Measurements from ENCODE around the gene SUFU.

The SUFU gene

DNA sequence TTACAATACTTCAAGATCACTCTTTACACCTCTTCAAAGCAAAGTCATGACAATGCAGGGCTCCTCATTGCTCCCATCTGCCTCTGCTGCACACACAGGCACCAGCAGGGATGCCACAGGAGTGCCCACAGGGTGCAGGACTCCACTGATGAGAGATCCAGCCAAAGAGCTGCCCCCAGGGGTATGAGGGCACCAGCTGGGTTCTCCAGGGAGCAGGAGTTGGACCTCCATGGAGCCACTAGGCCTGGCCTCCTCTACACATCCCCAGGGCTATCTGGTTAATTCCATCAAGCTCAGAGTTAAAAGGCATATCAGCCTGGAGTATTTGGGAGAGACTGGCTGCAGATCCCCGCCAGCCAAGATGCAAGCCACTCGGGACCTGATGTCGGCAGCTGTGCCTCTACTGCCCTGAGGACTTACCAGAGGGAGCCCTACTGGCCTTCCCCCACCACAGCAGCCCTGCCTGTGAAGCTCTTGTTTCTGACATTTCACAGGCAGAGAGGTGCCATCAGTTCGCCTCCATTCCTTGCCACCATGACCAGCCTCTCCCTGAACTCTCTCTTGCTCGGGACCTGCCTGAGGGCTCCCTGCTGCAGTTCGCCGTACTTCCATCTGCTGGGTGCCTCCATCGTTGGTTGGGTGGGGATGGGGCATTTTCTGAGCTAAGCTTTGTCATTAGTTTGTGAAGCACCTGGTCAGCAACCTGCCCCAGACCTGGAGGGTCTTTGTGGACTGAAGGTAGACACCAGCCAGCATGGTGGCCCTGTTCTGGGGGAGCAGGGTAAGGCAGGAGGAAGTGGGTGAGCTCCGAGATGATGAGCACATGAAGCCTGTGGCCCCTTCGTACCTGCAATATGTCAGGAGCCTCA is 128.0 kb downstream of the SUFU start:
- no peak overlapping the region for H3K9ac ChIP-seq (ENCODE audit: low read depth, low read length)
- no peak for DNase-seq

GRCh38 chr10:102632394-102633111 is 128.8 kb downstream of the SUFU start:
- no peaks in the 10 kb centered on the region for H3K79me2 ChIP-seq (ENCODE audit: insufficient read depth, low read length)
- H3K36me3 ChIP-seq (ENCODE audit: insufficient read depth, low read length), result no peaks in the 10 kb centered on the region
- ATAC-seq (ENCODE audit: insufficient read depth, low read depth) (no peak), DNase-seq (no peak)
- H3K9me3 ChIP-seq (ENCODE audit: insufficient read depth, low read length, severe bottlenecking), result no peaks in the 10 kb centered on the region
- H2AFZ ChIP-seq (ENCODE audit: low read depth, low read length), result no peak overlapping the region
- H3K4me1 ChIP-seq (ENCODE audit: insufficient read depth, low read length), result peaks cover 6% of the 10 kb centered on the region; the same call in 1 of the 2 replicates
- TF ChIP-seq EZH2 (IDR thresholded peaks at IDR 0.05; ENCODE audit: borderline replicate concordance, low read depth, low read length, severe bottlenecking), result no peak
- TF ChIP-seq, protein P1, sequence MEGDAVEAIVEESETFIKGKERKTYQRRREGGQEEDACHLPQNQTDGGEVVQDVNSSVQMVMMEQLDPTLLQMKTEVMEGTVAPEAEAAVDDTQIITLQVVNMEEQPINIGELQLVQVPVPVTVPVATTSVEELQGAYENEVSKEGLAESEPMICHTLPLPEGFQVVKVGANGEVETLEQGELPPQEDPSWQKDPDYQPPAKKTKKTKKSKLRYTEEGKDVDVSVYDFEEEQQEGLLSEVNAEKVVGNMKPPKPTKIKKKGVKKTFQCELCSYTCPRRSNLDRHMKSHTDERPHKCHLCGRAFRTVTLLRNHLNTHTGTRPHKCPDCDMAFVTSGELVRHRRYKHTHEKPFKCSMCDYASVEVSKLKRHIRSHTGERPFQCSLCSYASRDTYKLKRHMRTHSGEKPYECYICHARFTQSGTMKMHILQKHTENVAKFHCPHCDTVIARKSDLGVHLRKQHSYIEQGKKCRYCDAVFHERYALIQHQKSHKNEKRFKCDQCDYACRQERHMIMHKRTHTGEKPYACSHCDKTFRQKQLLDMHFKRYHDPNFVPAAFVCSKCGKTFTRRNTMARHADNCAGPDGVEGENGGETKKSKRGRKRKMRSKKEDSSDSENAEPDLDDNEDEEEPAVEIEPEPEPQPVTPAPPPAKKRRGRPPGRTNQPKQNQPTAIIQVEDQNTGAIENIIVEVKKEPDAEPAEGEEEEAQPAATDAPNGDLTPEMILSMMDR (IDR thresholded peaks at IDR 0.05; ENCODE audit: borderline replicate concordance, extremely low read depth, low read length, poor library complexity, severe bottlenecking), result no peak
- no peak overlapping the region for H3K9ac ChIP-seq (ENCODE audit: low read depth, low read length)
- no peak overlapping the region for H3K4me3 ChIP-seq (ENCODE audit: low read depth in 1 of 2, low read length in 2 of 2)
- no peaks in the 10 kb centered on the region for H4K20me1 ChIP-seq (ENCODE audit: insufficient read depth, low read length)
- no peaks in the 10 kb centered on the region for H3K27me3 ChIP-seq (ENCODE audit: insufficient read depth, low read length, poor library complexity)
- H3K27ac ChIP-seq (ENCODE audit: low read length), result no peak overlapping the region
- H3K4me2 ChIP-seq (ENCODE audit: insufficient read depth, low read length), result no peak overlapping the region

More for the DNA sequence above, 128.0 kb downstream of the SUFU start:
- TF ChIP-seq, protein P1 (IDR thresholded peaks at IDR 0.05; ENCODE audit: borderline replicate concordance, extremely low read depth, low read length, poor library complexity, severe bottlenecking), result no peak
- no peak for TF ChIP-seq EZH2 (IDR thresholded peaks at IDR 0.05; ENCODE audit: borderline replicate concordance, low read depth, low read length, severe bottlenecking)
- Histone ChIP-seq H3K27me3 (ENCODE audit: insufficient read depth, low read length, poor library complexity) (no peaks in the 10 kb centered on the region), H3K9me3 (ENCODE audit: insufficient read depth, low read length, severe bottlenecking) (no peaks in the 10 kb centered on the region), H3K4me2 (ENCODE audit: insufficient read depth, low read length) (no peak overlapping the region), H2AFZ (ENCODE audit: low read depth, low read length) (no peak overlapping the region), H3K4me3 (ENCODE audit: low read depth in 1 of 2, low read length in 2 of 2) (no peak overlapping the region), H3K79me2 (ENCODE audit: insufficient read depth, low read length) (no peaks in the 10 kb centered on the region), H3K27ac (ENCODE audit: low read length) (no peak overlapping the region), H3K36me3 (ENCODE audit: insufficient read depth, low read length) (no peaks in the 10 kb centered on the region), H3K4me1 (ENCODE audit: insufficient read depth, low read length) (peaks cover 6% of the 10 kb centered on the region; the same call in 1 of the 2 replicates), H4K20me1 (ENCODE audit: insufficient read depth, low read length) (no peaks in the 10 kb centered on the region)
- no peak for ATAC-seq (ENCODE audit: insufficient read depth, low read depth)

DNA sequence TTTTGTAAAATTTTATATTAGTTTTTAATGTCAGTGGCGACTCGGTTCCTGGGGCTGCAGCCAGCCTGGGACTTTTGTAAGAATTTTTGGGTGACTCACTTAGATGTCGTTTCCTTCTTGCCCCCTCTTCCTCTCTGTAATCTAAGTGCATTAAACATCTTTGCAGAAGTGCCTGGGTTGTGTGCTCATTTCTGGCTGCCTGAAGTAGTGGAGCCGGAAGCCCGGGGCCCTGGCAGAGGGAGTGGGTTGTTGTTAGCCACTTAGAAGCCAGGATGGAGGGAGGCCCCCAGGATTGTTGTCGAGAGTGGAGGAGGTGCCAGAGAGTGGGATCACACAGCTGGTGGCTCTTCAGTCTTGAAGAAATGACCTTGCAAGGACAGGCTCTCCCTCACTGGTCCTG is 129.5 kb downstream of the SUFU start:
- Histone ChIP-seq H3K9ac (ENCODE audit: low read depth, low read length) (no peak overlapping the region), H3K79me2 (ENCODE audit: insufficient read depth, low read length) (no peaks in the 10 kb centered on the region), H3K4me3 (ENCODE audit: low read depth in 1 of 2, low read length in 2 of 2) (no peak overlapping the region), H3K36me3 (ENCODE audit: insufficient read depth, low read length) (no peaks in the 10 kb centered on the region), H2AFZ (ENCODE audit: low read depth, low read length) (no peak overlapping the region), H3K4me2 (ENCODE audit: insufficient read depth, low read length) (no peak overlapping the region), H4K20me1 (ENCODE audit: insufficient read depth, low read length) (no peaks in the 10 kb centered on the region), H3K27me3 (ENCODE audit: insufficient read depth, low read length, poor library complexity) (no peaks in the 10 kb centered on the region), H3K4me1 (ENCODE audit: insufficient read depth, low read length) (peaks cover 6% of the 10 kb centered on the region; the same call in 1 of the 2 replicates), H3K9me3 (ENCODE audit: insufficient read depth, low read length, severe bottlenecking) (no peaks in the 10 kb centered on the region), H3K27ac (ENCODE audit: low read length) (no peak overlapping the region)
- TF ChIP-seq EZH2 (IDR thresholded peaks at IDR 0.05; ENCODE audit: borderline replicate concordance, low read depth, low read length, severe bottlenecking), result no peak
- TF ChIP-seq, protein P1 (IDR thresholded peaks at IDR 0.05; ENCODE audit: borderline replicate concordance, extremely low read depth, low read length, poor library complexity, severe bottlenecking), result no peak
- no peak for DNase-seq
- ATAC-seq (ENCODE audit: insufficient read depth, low read depth), result no peak
